Panc1 (cell line): ENCODE results near the gene CFAP20DC. TPM values are rescaled to one million over a fixed set of nuclear protein-coding genes. Genes with fewer than 3 reads are reported as not detected.

ENCODE experiments used
- ATAC-seq: fragments of 200-7000 bp; cut with Tn5 transposase; 2 replicates; pipeline ENCODE4 v1.9.1; 2020; ENCODE audit warnings: mild to moderate bottlenecking, moderate library complexity
- BruUV-seq: library from RNA; stranded (reverse); fragments of 400-500 nt; replicated peaks from 2 replicates; lab custom pipeline; 2021; lab: Mats Ljungman, UMichigan
- CTCF ChIA-PET: fragments of 300-600 bp; sonication (Branson Sonifier 250); formaldehyde crosslinking; loops from one replicate; lab custom pipeline; 2022; ENCODE audit warnings: antibody characterized with exemption; lab: Charles Lee
- POLR2A ChIA-PET: fragments of 300-600 bp; sonication (Branson Sonifier 250); formaldehyde crosslinking; loops from one replicate; lab custom pipeline; 2022; ENCODE audit warnings: antibody characterized with exemption; lab: Charles Lee
- DNase-seq: peaks from one replicate; pipeline ENCODE4 v3.0.0-alpha.2; 2010; ENCODE audit warnings: low read depth, low spot score
- H3K27ac ChIP-seq: 2 replicates; pipeline ENCODE4 v1.5.1; 2011; ENCODE audit warnings: mild to moderate bottlenecking, low read length, inconsistent platforms
- H3K27me3 ChIP-seq: fragments of 200-500 bp; sonication (Bioruptor generic); 2 replicates; pipeline ENCODE4 v1.6.0; 2014; ENCODE audit warnings: low read length, inconsistent platforms; ENCODE audit not compliant: control insufficient read depth, insufficient read depth
- H3K36me3 ChIP-seq: fragments of 200-500 bp; sonication (Bioruptor generic); 2 replicates; pipeline ENCODE4 v1.5.1; 2014; ENCODE audit warnings: inconsistent platforms, mild to moderate bottlenecking, low read length, moderate library complexity; ENCODE audit not compliant: control insufficient read depth, insufficient read depth
- H3K4me1 ChIP-seq: 2 replicates; pipeline ENCODE4 v1.5.1; 2011; ENCODE audit warnings: inconsistent platforms, mild to moderate bottlenecking, low read length, moderate library complexity; ENCODE audit not compliant: control insufficient read depth, insufficient read depth
- H3K4me3 ChIP-seq, 2 experiments: 2 replicates each; pipeline ENCODE4 v1.5.1; 2011 to 2012; ENCODE audit warnings: low read depth in 2 of 2, low read length in 2 of 2, mild to moderate bottlenecking in 2 of 2, inconsistent platforms in 1 of 2, moderate library complexity in 1 of 2
- H3K9me3 ChIP-seq: fragments of 200-500 bp; sonication (Bioruptor generic); 2 replicates; pipeline ENCODE4 v1.5.1; 2014; ENCODE audit warnings: low read depth, mild to moderate bottlenecking, inconsistent platforms, low read length, moderate library complexity; ENCODE audit not compliant: control insufficient read depth, insufficient read depth
- POLR2AphosphoS5 ChIP-seq: IDR thresholded peaks from 2 replicates; pipeline ENCODE4 v1.6.1; 2012; ENCODE audit warnings: mild to moderate bottlenecking, low read depth, low read length, moderate library complexity
- SIN3A ChIP-seq: IDR thresholded peaks from 2 replicates; pipeline ENCODE4 v1.6.1; 2012; ENCODE audit warnings: low read depth, mild to moderate bottlenecking, low read length, moderate library complexity, borderline replicate concordance; ENCODE audit not compliant: insufficient read depth
- TCF7L2 ChIP-seq: IDR thresholded peaks from 2 replicates; pipeline ENCODE4 v1.6.1; 2011; ENCODE audit warnings: mild to moderate bottlenecking, low read depth, low read length, inconsistent platforms
- in situ Hi-C: cut with HindIII; loops from 2 replicates; pipeline ENCODE4 v1.10.0; 2016; ENCODE audit warnings: low sequenced_read_pairs, low pct_unique_long_range_greater_than_20kb
- intact Hi-C: fragments of 100-400 bp; cut with micrococcal nuclease; formaldehyde crosslinking; loops from one replicate; pipeline ENCODE4 v1.10.0; 2022; ENCODE audit not compliant: unreplicated experiment
- total RNA-seq: library from RNA; stranded (reverse); gene quantifications from one replicate; pipeline ENCODE4 v1.2.1, GENCODE V29; 2021; ENCODE audit not compliant: unreplicated experiment
- TF ChIP-seq, protein P1 (sequence below): fragments of 450-650 bp; IDR thresholded peaks from 2 replicates; pipeline ENCODE4 v1.5.1; 2017; ENCODE audit warnings: mild to moderate bottlenecking
- TF ChIP-seq, protein P2 (sequence below), 2 experiments: IDR thresholded peaks; 2 replicates each; pipeline ENCODE4 v1.6.1; 2011 to 2012; ENCODE audit warnings: low read depth in 2 of 2, control low read depth in 1 of 2, low read length in 1 of 2, mild to moderate bottlenecking in 1 of 2, moderate library complexity in 1 of 2; ENCODE audit not compliant: insufficient read depth in 1 of 2

The CFAP20DC gene
- total RNA-seq, 1 experiment from 2014 or later = 4.0 TPM

DNA sequence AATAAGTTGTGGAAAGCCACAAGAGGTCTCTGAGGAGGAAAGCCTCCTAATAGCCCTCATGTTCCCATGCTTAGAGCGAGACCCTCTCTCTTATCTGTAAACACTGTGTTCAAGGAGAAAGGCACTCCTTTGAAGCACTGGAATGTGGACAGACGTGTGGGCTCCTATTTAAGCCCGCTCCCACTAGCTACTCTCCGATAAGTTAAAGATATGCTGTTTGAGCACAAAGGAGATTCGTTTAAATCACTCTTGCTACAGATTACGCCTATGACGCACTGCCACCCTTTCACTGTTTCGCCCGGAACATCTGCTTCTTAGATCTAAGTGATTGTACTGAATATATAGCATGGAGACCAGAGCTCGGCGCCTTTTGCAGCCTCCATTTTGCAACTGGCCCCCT lies 325.5 kb downstream of the CFAP20DC start:
- TF ChIP-seq, protein P1, sequence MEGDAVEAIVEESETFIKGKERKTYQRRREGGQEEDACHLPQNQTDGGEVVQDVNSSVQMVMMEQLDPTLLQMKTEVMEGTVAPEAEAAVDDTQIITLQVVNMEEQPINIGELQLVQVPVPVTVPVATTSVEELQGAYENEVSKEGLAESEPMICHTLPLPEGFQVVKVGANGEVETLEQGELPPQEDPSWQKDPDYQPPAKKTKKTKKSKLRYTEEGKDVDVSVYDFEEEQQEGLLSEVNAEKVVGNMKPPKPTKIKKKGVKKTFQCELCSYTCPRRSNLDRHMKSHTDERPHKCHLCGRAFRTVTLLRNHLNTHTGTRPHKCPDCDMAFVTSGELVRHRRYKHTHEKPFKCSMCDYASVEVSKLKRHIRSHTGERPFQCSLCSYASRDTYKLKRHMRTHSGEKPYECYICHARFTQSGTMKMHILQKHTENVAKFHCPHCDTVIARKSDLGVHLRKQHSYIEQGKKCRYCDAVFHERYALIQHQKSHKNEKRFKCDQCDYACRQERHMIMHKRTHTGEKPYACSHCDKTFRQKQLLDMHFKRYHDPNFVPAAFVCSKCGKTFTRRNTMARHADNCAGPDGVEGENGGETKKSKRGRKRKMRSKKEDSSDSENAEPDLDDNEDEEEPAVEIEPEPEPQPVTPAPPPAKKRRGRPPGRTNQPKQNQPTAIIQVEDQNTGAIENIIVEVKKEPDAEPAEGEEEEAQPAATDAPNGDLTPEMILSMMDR = no peak
- TF ChIP-seq POLR2AphosphoS5 = no peak
- TF ChIP-seq SIN3A = no peak
- TF ChIP-seq TCF7L2 = no peak
- TF ChIP-seq, protein P2, sequence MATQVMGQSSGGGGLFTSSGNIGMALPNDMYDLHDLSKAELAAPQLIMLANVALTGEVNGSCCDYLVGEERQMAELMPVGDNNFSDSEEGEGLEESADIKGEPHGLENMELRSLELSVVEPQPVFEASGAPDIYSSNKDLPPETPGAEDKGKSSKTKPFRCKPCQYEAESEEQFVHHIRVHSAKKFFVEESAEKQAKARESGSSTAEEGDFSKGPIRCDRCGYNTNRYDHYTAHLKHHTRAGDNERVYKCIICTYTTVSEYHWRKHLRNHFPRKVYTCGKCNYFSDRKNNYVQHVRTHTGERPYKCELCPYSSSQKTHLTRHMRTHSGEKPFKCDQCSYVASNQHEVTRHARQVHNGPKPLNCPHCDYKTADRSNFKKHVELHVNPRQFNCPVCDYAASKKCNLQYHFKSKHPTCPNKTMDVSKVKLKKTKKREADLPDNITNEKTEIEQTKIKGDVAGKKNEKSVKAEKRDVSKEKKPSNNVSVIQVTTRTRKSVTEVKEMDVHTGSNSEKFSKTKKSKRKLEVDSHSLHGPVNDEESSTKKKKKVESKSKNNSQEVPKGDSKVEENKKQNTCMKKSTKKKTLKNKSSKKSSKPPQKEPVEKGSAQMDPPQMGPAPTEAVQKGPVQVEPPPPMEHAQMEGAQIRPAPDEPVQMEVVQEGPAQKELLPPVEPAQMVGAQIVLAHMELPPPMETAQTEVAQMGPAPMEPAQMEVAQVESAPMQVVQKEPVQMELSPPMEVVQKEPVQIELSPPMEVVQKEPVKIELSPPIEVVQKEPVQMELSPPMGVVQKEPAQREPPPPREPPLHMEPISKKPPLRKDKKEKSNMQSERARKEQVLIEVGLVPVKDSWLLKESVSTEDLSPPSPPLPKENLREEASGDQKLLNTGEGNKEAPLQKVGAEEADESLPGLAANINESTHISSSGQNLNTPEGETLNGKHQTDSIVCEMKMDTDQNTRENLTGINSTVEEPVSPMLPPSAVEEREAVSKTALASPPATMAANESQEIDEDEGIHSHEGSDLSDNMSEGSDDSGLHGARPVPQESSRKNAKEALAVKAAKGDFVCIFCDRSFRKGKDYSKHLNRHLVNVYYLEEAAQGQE (IDR thresholded peaks at IDR 0.05; ENCODE audit: insufficient read depth in 1 of 2, low read depth in 2 of 2, low read length in 1 of 2) = no peak
- BruUV-seq = no TSS peak
- Histone ChIP-seq H3K27me3 (no peaks in the 10 kb centered on the region), H3K9me3 (no peaks in the 10 kb centered on the region), H3K4me3 (no peak overlapping the region), H3K27ac (no peak overlapping the region), H3K4me1 (no peaks in the 10 kb centered on the region), H3K36me3 (no peaks in the 10 kb centered on the region)
- ChIA-PET CTCF (no interaction called here), POLR2A (no interaction called here)
- DNase-seq = no peak
- in situ Hi-C loops = no loop called here
- ATAC-seq = no peak
- intact Hi-C loops = no loop called here

DNA sequence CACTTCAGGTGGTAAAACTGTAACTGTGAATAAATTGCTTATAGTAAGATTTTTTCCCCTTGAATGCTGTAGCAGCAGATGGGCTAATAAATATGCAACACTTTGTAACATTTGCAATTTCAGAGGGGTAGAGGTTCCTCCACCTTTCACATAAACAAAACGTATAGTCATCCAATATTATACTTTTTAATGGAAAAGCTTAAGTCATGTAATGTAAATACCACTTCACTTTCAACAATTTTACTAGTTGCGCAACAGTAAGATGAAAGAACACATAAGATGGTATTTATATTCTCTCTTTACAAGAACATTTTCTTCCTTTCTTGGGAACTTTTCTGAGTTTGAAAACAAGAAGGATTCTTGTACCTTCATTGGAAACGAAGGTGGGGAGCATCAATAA lies 326.7 kb downstream of the CFAP20DC start:
- in situ Hi-C loops = no loop called here
- no peaks in the 10 kb centered on the region for H3K36me3 ChIP-seq
- intact Hi-C loops = no loop called here
- no TSS peak for BruUV-seq
- ATAC-seq = no peak
- no peak overlapping the region for H3K27ac ChIP-seq
- ChIA-PET POLR2A (no interaction called here), CTCF (no interaction called here)
- TF ChIP-seq, protein P2 (IDR thresholded peaks at IDR 0.05; ENCODE audit: insufficient read depth in 1 of 2, low read depth in 2 of 2, low read length in 1 of 2) = no peak
- TF ChIP-seq, protein P1 = no peak
- no peaks in the 10 kb centered on the region for H3K9me3 ChIP-seq
- no peak overlapping the region for H3K4me3 ChIP-seq
- H3K4me1 ChIP-seq = no peaks in the 10 kb centered on the region
- DNase-seq = no peak
- H3K27me3 ChIP-seq = no peaks in the 10 kb centered on the region
